Activated T-cell treated with anti-CD3 and anti-CD28 coated beads for 24 hours (primary cell): ENCODE results near the gene MGLL.

ENCODE experiments used
- DNase-seq: peaks from one replicate; pipeline ENCODE4 v3.0.0-alpha.2; 2020; ENCODE audit warnings: low read depth

Gene MGLL

GRCh38 chr3:127787571-127788365, 34.5 kb downstream of the MGLL start:
- DNase-seq = no peak

- no peak for DNase-seq
These were observed 35.2 kb downstream of the MGLL start for GRCh38 chr3:127787071-127787490.

DNA sequence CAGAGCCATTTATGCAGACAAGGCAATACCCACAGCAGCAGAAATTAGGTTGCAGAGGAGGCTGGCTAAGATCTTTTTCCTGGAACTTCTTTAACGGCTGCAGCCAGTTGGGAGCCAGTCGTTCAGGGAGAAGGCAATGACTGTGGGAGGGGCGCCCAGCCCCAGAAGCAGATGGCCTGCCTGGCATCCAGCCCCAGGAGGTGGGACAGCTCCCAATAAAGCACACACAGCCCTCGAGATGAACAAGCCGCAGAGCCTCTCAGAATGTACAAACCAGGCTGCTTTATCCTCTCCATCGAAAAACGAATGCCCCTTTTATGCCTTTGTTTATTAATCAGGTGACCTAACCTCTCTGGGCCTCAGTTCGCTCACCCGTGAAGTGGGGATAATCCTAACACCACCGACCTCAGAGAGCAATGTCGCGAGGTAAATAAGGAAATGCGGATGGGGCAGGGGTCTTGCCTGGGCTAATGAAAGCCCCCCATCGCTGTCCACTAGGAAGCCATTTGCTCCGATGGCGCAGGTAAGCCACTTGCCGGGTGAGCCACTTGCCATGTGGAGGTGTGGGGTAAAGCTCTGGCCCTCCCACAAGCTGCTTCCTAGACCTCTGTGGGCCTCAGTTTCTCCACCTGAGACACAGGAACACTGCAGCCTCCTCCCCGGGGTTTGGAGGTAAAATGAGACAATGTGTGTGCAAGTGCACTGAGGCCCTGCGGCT, 35.8 kb downstream of the MGLL start:
- no peak for DNase-seq

- no peak for DNase-seq
These were observed 36.5 kb downstream of the MGLL start for GRCh38 chr3:127785711-127786265.

- no peak for DNase-seq
These were observed 37.2 kb downstream of the MGLL start for GRCh38 chr3:127784865-127785710.

- DNase-seq = no peak
These were observed 38.0 kb downstream of the MGLL start for GRCh38 chr3:127784283-127784682.

GRCh38 chr3:127783642-127784160, 38.6 kb downstream of the MGLL start:
- no peak for DNase-seq

DNA sequence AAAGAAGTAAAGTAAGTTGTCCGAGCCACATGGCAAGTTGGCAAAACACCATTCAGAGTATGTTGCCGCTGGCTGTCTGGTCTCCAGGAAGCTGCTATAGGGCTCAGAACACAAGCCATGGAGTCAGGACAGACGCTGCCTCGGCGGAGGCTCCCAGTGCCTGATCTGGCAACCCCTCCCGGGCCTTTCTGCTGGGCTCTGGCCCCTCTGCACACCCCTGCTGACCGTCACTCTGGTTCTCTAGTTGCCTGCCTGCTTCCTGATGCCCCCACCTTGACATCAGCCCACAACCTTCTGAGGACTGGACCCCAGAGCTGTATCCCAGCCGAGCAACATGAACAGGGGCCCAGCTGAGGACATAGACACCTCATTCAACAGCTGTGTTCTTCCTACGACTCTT, 39.1 kb downstream of the MGLL start:
- no peak for DNase-seq

DNA sequence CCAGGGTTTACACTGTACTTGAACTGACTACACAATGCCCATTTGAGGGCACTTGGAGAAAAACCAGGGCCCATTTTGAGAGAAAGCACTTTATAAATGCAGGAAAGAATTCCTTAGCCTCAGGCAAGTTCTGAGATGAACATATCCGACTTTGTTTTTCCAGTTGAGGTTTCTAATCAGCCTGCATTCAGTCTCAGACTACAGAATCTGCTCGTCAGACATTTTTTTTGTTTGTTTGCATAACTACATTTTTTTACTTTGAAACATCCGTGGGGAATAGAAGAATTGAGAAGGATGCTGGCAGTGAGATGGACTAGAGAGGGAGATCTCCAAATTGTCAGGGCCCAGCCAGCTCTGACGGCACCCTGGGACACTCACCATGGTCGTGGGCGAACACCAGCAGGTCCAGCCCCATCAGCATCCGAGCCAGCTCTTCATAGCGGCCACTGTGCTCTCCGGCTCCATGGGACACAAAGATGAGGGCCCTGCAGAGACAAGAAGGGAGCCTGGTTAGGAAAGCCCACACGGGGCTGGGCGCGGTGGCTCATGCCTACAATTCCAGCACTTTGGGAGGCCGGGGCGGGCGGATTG, 40.8 kb downstream of the MGLL start:
- no peak for DNase-seq

DNA sequence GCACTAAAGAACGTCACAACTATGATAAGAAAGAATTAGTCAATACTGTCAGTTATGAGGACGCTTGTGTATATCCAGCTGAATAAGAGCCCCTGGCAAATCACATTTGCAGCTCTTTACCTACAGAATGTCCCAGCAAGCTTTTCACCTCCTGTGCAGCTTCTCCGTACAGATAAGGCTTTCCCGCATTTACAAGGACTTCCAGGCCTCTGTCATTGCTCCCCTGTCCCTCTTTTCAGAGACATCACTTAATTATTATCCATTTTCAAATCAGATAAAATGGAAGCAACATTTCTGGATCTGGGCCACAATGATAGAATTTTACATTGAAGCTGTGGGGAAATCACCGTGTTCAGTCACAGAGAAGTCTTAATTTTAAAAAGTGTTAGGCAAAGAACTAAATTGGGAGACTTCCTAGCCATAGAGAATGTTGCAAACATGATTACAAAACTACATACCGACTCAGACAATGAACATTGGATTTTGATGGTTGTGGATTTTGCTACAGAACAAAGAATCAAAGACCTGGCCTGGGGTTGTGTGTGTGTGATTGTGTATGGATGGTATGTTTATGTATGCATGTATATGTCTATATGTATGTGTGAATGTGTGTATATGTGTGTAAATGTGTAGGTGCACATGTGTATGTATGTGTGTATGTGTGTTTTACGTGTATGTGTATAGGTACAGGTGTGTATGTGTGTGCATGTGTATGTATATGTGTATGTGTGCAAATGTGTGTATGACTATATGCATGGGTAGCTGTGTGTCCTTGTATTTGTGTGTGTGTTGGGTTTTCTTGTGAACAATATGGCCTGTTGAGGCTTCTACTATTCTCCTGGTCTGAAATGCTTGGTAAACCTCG, 41.5 kb downstream of the MGLL start:
- no peak for DNase-seq

GRCh38 chr3:127779747-127780146, 42.6 kb downstream of the MGLL start:
- DNase-seq = no peak

DNA sequence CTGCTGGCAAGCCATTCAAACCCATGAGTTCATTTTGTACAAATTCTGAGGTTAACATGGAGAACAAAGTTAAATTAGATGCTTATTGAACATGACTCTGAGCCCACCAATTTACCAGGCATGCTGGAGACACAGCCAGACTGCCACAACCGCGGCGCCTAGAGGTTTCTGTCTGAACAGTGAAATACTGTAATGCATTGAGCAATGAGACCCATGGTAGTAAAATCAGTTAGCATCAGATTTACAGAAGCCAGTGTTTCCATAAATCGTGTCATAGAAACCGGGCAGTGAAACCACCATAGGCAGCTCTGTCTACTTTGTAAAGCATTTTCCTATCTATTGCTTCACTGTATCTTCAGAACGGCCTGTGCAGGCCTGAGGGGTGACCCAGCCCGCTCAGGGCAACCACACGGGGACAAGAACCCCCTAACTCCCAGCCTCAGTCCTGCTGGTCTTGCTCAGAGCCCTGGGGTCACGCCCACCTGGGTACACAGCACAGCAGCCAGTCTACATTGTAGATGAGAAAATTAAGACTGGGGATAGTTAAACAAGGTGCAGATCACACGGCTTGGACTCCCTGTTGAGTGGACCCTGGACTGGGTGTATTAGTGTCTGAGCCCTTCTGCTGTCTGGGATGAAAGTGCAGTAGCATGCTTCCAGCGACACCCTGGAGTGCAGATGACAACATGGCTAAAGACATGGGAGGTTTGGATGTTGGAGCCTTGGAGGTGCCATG, 44.2 kb downstream of the MGLL start:
- DNase-seq = no peak

DNA sequence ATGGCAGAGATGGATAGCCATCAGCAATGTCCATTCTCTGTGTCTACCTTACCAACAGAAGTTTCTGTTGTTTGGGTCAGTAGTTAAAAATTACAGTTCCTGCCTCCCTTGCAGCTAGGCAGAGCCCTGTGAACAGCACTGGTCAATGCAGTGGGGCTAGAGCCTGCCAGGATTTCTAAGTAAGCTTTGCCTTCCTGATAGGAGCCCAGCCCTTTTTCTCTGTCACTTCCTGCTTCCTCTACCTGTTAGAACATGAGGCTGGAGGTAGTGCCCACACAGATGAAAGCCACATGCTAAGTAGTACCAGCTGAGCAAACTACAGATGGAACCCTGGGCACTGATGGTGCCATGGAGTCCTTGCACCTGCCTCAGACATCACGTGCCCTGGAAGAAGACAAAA, 45.0 kb downstream of the MGLL start:
- no peak for DNase-seq

DNA sequence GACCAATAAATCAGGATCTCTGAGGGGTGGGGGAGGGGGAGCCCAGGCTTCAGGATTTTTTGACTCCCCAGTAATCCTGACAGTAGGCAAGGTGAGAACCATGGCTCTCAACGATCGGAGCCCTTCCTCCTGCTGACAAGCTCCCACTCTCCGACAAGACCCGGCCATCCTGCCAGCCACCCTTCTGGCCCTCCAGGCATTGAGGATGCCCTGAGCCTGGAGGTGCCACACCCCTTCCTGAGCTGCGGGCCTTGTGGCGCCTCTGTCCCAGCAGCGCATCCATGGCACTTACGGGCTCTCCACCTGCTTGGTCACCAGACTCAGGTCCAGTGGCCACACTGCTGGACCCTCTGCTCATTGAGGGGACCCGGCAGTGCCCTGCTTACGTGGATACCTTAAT, 46.0 kb downstream of the MGLL start:
- no peak for DNase-seq

GRCh38 chr3:127775398-127776109, 46.8 kb downstream of the MGLL start:
- no peak for DNase-seq

DNA sequence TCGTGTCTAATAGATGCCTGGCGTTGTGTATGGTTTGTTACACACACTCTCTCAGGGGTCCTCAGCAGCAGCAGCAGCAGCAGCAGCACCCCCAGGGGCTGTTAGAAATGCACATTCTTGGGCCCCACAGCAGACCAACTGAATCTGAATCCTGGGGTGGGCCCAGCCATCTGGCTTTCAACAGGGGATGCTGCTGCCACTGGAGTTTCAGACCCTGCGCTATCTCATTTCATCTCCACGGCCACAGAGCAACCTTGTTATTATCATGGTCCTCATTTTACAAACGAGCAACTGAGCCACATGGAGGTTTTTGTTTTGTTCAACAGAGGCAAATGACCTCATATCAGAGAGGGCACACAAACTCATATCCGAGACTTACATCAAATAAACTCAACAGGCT, 47.7 kb downstream of the MGLL start:
- no peak for DNase-seq

GRCh38 chr3:127773752-127774395, 48.4 kb downstream of the MGLL start:
- no peak for DNase-seq

DNA sequence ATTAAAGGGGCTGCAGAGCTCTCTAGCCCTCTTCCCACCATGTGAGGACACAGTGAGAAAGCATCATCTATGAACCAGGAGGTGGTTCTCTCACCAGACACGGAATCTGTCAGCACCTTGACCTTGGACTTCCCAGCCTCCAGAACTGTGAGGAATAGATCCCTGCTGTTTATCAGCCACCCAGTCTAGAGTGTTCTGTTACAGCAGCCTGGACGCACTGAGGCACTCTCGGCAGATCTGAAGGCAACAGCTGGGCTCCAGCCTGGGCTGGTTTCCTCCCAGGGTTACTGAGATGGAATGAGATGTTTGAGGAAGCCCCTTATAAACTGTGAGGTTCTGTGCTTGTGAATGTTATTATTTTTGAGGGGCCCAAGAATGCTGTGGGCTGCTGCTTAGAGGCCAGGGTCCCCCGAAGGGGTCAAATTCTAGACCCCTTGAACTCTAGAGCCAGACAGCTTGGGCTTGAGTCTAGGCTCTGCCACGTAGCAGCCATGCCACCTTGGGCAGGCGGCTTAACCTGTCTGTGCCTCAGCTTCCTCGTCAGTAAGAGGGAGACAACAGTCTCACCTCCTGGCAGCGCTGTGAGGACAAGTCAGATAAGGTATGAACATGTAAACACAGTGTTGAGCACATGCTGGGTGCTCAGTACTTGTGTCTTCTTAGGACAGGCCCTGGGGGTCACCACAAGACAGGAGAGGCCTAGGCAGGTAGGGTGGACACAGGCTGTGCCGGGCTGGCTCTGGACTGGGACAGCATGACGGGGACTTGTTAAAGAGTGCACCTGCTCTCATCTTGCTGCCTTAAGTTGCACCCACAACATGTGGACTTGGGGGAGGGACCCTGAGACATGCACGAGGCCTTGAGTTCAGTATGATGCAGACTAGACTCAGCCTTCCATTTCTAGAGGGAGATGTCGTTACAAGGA, 49.2 kb downstream of the MGLL start:
- no peak for DNase-seq
